HL-60/S4 treated with phorbol 12-myristate 13-acetate at 8.2 ng/mL for 4 days and 3 days (cell line): ENCODE data around the gene NKAIN2.
"Not testable (repeated sequence)": the region's sequence is repeated elsewhere in the genome, so short reads cannot be mapped to it uniquely, and the experiment has no call there.

Experiments
- in situ Hi-C: fragments of 300-500 bp; cut with MboI; formaldehyde crosslinking; loops from 2 replicates; pipeline ENCODE4 v1.15.0; 2022; ENCODE audit warnings: low sequenced_read_pairs

The NKAIN2 gene

GRCh38 chr6:124190256-124190655 is 386.6 kb downstream of the NKAIN2 start:
- in situ Hi-C loops: no loop called here

GRCh38 chr6:124193132-124193531 is 389.5 kb downstream of the NKAIN2 start:
- in situ Hi-C loops: no loop called here

DNA sequence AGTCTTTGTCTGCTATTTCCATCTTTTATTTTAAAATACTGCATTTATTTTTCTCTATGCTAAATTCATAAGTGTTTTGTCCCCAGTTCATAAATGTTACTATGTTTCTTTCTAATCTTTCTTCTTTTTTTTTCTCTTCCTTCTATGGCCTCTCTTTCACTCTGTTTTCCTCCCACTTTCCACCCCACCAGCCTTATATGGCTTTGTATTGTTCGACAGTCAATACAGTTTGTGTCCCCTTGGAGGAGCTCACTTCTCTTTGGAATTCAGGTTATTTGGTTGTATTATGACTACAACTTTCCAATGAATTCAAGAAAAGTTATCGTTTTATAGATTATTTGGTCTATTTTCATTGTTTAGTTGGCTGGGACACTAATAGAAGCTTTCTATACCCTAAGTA is 393.5 kb downstream of the NKAIN2 start:
- in situ Hi-C loops: no loop called here

GRCh38 chr6:124199286-124199685 is 395.6 kb downstream of the NKAIN2 start:
- in situ Hi-C loops: no loop called here

DNA sequence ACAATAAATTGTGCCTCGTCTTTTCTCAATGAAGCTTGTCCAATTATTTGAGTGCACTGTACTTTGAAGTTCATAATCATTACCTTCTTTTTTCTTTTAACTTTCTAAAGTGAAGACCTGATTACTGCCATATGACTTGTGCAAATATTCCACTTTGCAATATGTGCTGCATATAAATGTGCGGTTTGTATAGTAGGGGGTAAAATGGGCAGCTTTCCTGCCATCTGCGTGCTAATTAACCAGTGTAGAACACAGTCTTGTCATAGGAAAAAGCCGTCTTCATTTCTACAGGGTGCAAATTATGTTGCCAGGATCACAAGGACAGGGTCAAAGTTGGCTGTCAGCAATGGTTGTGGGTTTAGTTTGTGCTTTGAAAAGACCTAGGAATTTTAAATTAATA is 397.0 kb downstream of the NKAIN2 start:
- in situ Hi-C loops: no loop called here

- in situ Hi-C loops: no loop called here
These were observed 399.6 kb downstream of the NKAIN2 start for GRCh38 chr6:124203101-124203811.

GRCh38 chr6:124203812-124204167 is 400.1 kb downstream of the NKAIN2 start:
- in situ Hi-C loops: no loop called here

DNA sequence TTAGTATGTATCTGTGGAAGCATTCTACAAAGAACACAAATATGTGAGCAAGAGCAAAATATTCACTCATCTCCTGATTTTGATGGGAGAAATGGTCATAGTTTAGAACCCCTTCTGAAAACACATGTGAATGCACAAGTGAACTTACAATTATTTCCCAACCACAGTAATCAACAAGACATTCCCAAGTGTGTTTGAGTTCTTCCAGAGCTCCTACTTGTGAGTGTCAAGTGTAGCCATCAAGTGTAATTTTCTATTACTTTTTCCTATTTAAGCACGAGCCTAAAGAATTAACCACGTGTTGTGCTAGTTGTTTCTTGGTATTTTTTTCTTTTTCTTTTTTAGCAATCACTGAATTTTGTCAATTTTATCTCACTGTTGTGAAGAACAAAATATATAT is 402.3 kb downstream of the NKAIN2 start:
- in situ Hi-C loops: no loop called here

- in situ Hi-C loops: no loop called here
These were observed 420.1 kb downstream of the NKAIN2 start for GRCh38 chr6:124223611-124224345.

DNA sequence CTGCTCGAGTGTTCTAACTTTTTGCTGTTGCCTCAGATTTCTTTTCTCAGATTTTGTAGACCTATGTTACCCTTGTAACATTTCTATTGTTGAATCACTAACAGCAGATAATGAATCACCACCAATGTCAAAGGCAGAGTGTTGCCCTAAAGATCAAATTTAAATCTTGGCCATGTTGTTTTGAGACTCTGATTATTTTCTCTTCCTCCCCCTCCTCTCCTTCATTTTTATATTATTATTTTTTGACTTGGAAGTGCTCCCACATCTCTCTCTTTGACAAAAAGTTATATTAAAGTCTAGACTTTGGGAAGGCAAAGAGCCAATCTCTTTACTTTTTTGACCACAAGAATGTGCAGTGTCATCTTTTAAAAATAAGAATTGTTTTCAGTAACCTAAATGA is 422.7 kb downstream of the NKAIN2 start:
- in situ Hi-C loops: no loop called here

GRCh38 chr6:124233221-124233620 is 429.6 kb downstream of the NKAIN2 start:
- in situ Hi-C loops: no loop called here

- in situ Hi-C loops: no loop called here
These were observed 431.1 kb downstream of the NKAIN2 start for GRCh38 chr6:124234801-124235200.

- in situ Hi-C loops: no loop called here
These were observed 434.2 kb downstream of the NKAIN2 start for GRCh38 chr6:124237911-124238310.

DNA sequence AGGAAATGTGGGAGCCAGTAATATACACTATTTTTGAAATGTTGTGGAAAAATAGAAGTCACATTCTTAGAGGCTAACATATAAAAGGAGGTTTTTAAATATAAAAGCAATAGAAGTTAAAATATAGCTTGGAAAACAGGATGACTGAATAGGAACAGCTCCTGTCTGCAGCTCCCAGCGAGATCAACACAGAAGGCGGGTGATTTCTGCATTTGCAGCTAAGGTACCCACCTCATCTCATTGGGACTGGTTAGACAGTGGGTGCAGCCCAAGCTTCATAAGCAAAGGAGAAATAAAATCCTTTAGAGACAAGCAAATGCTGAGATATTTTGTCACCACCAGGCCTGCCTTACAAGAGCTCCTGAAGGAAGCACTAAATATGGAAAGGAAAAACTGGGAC is 434.7 kb downstream of the NKAIN2 start:
- in situ Hi-C loops: not testable (repeated sequence)

GRCh38 chr6:124254941-124255685 is 451.4 kb downstream of the NKAIN2 start:
- in situ Hi-C loops: no loop called here

GRCh38 chr6:124260337-124260736 is 456.7 kb downstream of the NKAIN2 start:
- in situ Hi-C loops: no loop called here

- in situ Hi-C loops: no loop called here
These were observed 466.1 kb downstream of the NKAIN2 start for GRCh38 chr6:124269733-124270132.

- in situ Hi-C loops: no loop called here
These were observed 470.0 kb downstream of the NKAIN2 start for GRCh38 chr6:124273701-124274100.

GRCh38 chr6:124282541-124282940 is 478.9 kb downstream of the NKAIN2 start:
- in situ Hi-C loops: no loop called here

DNA sequence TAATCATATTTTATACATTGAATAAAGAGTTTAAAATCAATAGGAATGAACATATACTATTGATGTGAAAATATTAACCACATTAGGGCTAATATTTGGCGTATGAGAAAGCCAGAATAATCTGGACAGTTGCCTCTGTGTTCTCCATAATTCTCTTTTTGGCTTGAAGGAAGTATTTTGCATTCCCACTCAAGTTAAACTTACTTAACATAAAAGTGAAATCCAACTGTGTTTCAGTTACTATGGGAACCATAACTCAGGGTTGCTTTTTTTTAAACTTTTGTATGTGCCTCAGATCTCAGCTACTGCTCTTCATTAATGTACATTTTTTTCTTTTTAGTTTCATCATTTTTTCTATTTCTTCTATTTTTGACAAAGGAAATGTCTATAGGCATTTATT is 479.8 kb downstream of the NKAIN2 start:
- in situ Hi-C loops: no loop called here

DNA sequence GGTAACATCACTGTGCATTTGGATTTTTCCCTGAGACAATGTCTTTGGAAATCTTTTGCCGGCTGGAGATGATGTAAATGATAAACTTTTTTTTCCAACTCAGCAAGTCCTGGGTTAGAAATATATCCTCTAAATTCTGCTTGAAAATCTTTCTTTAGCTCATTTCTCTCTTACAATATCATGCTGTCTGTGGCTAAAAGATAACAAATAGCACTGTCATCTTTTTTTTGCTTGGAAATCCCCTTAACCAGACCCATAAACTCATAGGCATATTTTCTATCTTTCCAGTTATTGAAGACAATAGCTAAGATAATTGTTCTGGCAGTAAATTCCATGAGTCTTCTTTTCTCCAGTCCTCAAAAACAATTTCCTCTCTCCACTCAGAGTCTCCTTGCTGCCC is 481.5 kb downstream of the NKAIN2 start:
- in situ Hi-C loops: no loop called here
